ENCODE results near the gene ADAP1. TPM values are rescaled to one million over a fixed set of nuclear protein-coding genes. Genes with fewer than 3 reads are reported as not detected.
"Not testable (repeated sequence)": the region's sequence is repeated elsewhere in the genome, so short reads cannot be mapped to it uniquely, and the experiment has no call there.

The ADAP1 gene
- total RNA-seq, 1 donor from 2014 or later: 10.2 TPM

GRCh38 chr7:929311-929711 lies 25.2 kb downstream of the ADAP1 start:
- peak; percentile 19 for DNase-seq
- ATAC-seq: no peak
- intact Hi-C loops (cut with micrococcal nuclease): no loop called here

DNA sequence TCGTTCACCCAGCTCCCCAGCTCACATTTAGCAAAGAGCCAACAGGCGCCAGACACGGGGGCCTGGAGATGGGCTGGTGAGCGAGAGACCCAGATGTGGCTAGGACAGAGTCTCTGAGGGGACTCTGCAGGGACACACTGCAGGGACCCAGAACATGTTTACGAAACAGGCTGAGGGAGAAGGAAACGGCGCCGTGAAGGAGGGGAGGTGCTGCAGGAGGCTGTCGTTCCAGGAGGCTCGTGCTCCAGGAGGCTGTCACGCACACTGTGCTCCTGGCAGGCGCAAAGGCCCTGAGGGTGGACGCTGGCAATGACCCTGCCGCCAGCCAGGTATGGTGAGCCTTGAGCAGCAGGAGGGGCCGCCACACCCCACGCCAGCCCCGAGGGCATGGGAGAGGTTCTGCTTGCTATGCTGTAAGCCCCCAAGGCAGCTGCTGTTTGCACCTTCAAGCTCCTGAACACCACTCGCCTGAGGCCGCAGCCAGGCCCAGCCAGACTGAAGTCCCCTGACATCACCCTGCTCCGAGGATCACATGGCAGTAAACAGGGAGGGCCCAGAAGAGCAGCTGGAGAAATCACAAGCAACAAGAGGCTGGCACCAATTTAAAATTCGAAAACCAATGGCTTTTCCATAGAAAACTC lies 27.3 kb downstream of the ADAP1 start:
- no peak for ATAC-seq
- peak; percentile 16 for DNase-seq
- intact Hi-C loops (cut with micrococcal nuclease): no loop called here

DNA sequence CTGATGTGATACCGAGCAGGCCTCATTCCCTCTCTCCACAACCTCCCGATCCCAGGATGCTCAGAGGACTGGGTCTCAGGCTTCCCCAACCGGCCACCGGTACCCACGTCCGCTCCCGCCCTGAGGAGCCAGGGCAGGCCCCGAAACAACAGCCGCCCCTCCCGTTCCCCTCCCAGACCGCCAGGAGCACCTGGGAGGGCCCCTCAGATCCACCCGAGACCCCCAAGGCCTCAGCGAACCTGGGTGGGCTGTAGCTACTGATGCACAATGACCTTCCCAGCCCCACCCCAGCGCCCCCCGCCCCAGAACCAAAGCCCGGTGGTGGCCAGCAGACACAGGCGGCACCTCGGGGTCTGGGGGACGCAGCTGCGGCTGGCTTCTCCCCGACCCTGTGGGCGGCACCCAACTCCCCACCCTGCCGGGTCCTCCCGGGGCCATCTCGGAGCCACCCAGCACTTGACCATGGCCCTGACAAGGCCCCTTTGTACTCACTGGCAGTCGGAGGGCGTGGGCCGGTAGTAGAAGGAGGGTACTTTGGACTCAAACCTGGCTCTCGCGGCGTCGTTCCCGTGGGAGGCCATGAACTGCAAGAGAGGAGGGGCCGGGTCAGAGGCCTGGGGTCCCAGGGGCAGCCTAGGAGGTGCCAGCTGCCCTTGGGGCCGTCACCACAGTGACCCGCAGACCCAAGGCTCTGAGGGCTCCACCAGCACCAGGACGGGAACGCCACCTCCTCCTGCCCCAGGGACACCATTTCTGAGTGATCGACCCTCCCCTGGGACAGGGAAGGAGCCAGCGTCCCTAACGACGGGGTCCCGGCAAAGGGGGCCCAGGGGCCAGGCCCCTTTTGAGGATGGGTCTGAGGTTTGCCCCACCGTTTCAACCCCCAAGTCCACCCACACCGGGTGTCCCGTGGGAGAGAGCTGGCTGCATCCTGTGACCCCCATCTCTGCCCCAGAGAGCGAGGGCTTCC lies 28.1 kb downstream of the ADAP1 start:
- intact Hi-C loops (cut with micrococcal nuclease): no loop called here
- ATAC-seq (no peak), DNase-seq (peak; percentile 30)

DNA sequence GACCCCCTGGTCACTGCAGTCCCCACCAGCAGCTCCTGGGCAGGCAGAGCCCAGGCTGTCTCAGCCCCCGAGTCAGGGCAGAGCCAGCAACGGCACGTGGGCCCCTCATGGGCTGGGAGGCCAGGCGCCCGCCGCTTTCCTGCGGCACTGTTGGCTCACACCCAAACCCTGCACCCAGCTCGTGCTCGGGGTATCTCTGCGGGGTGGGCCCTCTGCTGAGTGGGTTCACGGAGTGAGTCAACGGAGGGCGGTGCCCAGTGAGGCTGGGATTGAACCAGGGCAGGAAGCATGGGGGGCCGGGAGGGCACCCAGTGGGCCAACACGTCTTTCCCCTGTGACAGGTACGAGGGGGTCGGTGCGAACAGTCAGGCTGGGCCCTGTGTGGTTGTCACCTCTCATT lies 28.9 kb downstream of the ADAP1 start:
- intact Hi-C loops (cut with micrococcal nuclease): no loop called here
- ATAC-seq: peak; percentile 22
- peak; percentile 55 for DNase-seq

DNA sequence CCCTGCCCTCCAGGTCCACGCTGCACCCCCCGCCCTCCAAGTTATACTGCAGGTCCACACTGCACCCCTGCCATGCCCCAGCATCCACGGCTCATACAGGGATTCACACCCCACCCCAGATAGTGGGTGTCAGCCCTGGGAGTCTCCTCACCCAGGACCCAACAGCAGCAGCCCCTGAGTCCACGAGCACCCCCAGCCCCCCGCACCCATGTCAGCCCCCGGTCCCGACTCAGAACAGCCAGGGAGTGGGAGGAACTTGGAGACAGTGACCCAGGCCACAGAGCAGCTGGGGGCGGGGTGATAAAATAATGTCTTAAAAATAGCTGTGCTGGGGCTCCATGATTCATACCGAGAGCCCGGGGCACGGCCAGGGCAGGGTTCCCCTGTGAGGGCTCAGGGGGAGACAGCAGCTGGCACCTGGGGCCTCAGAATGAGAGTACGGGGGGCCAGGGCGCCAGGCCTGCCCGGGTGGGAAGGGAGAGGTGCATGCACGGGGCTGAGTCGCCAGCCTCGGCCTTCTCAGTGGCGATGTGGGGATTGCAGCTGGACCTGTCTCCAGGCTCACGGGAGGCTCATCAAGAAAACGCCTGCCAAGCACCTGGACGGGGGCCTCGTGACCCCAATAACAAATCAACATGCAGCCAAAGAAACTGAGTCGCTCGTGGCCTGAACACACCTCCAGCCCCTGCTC lies 29.8 kb downstream of the ADAP1 start:
- DNase-seq (peak; percentile 41), ATAC-seq (peak; percentile 51)
- intact Hi-C loops (cut with micrococcal nuclease): no loop called here

GRCh38 chr7:924042-924441 lies 30.4 kb downstream of the ADAP1 start:
- peak; percentile 30 for DNase-seq
- ATAC-seq; intact Hi-C loops (cut with micrococcal nuclease): not testable (repeated sequence)

- ATAC-seq (peak; percentile 61), DNase-seq (peak; percentile 77)
- intact Hi-C loops (cut with micrococcal nuclease): no loop called here
These were observed 31.1 kb downstream of the ADAP1 start for GRCh38 chr7:923108-924041.

- intact Hi-C loops (cut with micrococcal nuclease): no loop called here
- peak; percentile 28 for DNase-seq
- no peak for ATAC-seq
These were observed 32.0 kb downstream of the ADAP1 start for GRCh38 chr7:922334-923107.

- peak; percentile 35 for DNase-seq
- ATAC-seq: no peak
- intact Hi-C loops (cut with micrococcal nuclease): no loop called here
These were observed 32.7 kb downstream of the ADAP1 start for GRCh38 chr7:921581-922333.

GRCh38 chr7:921071-921461 lies 33.4 kb downstream of the ADAP1 start:
- intact Hi-C loops (cut with micrococcal nuclease): no loop called here
- ATAC-seq (no peak), DNase-seq (no peak)

GRCh38 chr7:920351-921070 lies 34.0 kb downstream of the ADAP1 start:
- DNase-seq: peak; percentile 22
- intact Hi-C loops (cut with micrococcal nuclease): no loop called here
- no peak for ATAC-seq

- intact Hi-C loops (cut with micrococcal nuclease): no loop called here
- DNase-seq (peak; percentile 15), ATAC-seq (no peak)
These were observed 34.5 kb downstream of the ADAP1 start for GRCh38 chr7:919924-920341.

GRCh38 chr7:919114-919442 lies 35.4 kb downstream of the ADAP1 start:
- peak; percentile 26 for DNase-seq
- ATAC-seq: no peak
- intact Hi-C loops (cut with micrococcal nuclease): no loop called here

- ATAC-seq (no peak), DNase-seq (peak; percentile 7)
- intact Hi-C loops (cut with micrococcal nuclease): no loop called here
These were observed 35.9 kb downstream of the ADAP1 start for GRCh38 chr7:918441-919113.

- DNase-seq (peak; percentile 15), ATAC-seq (no peak)
- intact Hi-C loops (cut with micrococcal nuclease): no loop called here
These were observed 36.4 kb downstream of the ADAP1 start for GRCh38 chr7:918118-918425.

- intact Hi-C loops (cut with micrococcal nuclease): no loop called here
- ATAC-seq (no peak), DNase-seq (peak; percentile 13)
These were observed 37.0 kb downstream of the ADAP1 start for GRCh38 chr7:917255-918117.
